ENCODE data around the gene EIF3M.

DNA sequence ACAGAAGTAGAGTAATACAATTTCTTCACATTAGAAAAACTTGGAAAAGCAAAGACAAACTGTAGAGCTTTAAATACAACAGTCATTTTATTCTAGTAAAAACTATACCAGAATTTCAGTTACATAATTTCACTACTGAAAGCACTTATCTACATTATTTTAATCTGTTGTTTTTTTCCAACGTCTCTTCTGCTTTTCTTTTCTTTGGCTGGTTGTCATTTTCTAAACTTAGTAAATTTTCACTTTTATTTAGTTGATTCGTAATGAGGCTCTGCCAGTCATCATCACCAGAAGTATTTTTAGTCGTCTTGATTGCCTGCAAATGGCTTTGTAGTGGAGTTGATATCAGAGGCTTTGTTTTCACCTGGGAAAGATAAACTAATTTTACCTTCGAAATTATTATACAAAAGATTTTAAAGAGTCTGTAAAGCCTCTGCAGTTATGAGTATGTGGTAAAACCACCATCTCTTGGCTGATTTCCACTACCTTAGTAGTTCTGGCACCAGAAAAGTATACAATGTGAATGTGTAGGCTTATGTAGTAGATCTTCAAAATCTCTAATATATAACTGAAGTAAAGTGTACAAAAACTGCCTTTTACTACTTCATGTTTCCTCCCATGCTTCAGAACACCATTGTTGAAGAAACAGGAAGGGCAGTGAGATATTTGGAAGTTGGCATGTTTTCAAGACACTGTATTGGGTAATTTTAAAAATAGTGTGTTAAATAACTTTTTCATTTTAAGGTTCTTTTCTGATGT lies 19.2 kb downstream of the EIF3M start:
- TF ChIP-seq, protein P1, sequence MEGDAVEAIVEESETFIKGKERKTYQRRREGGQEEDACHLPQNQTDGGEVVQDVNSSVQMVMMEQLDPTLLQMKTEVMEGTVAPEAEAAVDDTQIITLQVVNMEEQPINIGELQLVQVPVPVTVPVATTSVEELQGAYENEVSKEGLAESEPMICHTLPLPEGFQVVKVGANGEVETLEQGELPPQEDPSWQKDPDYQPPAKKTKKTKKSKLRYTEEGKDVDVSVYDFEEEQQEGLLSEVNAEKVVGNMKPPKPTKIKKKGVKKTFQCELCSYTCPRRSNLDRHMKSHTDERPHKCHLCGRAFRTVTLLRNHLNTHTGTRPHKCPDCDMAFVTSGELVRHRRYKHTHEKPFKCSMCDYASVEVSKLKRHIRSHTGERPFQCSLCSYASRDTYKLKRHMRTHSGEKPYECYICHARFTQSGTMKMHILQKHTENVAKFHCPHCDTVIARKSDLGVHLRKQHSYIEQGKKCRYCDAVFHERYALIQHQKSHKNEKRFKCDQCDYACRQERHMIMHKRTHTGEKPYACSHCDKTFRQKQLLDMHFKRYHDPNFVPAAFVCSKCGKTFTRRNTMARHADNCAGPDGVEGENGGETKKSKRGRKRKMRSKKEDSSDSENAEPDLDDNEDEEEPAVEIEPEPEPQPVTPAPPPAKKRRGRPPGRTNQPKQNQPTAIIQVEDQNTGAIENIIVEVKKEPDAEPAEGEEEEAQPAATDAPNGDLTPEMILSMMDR (IDR thresholded peaks at IDR 0.05) = no peak
- no peak for TF ChIP-seq POLR2AphosphoS5 (IDR thresholded peaks at IDR 0.05)

Data from suprapubic skin (tissue), 3 donors.